MM.1S (cell line): ENCODE results near the gene CRACDL.

Source experiments
- EZH2 ChIP-seq: fragments of 300-600 bp; sonication (generic); optimal IDR thresholded peaks from 2 replicates; pipeline ENCODE3; 2017; ENCODE audit warnings: low read depth, mild to moderate bottlenecking, antibody characterized with exemption, low read length, mixed read lengths
- EZH2phosphoT487 ChIP-seq: fragments of 300-600 bp; sonication (generic); IDR thresholded peaks from 2 replicates; pipeline ENCODE4 v1.6.1; 2018; ENCODE audit warnings: antibody characterized with exemption, low read length
- TF ChIP-seq, protein P1 (sequence below): fragments of 300-600 bp; sonication (generic); IDR thresholded peaks from 2 replicates; pipeline ENCODE4 v1.5.1; 2016; ENCODE audit warnings: antibody characterized with exemption, low read length, mixed read lengths

DNA sequence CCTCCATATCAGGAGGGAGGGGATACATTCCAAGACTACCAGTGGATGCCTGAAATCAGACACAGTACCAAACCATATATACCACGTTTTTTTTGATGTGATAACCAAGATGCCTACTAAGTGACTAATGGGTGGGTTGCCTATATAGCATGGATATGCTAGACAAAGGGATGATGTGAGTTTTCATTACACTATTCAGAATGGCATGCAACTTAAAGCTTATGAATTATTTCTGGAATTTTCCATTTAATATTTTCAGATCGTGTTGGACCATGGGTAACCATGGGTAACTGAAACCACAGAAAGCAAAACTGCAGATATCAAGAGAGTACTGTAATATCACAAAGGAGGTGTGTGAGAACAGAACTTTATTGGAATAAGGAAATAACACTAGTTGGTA, 39.6 kb upstream of the CRACDL start:
- TF ChIP-seq, protein P1, sequence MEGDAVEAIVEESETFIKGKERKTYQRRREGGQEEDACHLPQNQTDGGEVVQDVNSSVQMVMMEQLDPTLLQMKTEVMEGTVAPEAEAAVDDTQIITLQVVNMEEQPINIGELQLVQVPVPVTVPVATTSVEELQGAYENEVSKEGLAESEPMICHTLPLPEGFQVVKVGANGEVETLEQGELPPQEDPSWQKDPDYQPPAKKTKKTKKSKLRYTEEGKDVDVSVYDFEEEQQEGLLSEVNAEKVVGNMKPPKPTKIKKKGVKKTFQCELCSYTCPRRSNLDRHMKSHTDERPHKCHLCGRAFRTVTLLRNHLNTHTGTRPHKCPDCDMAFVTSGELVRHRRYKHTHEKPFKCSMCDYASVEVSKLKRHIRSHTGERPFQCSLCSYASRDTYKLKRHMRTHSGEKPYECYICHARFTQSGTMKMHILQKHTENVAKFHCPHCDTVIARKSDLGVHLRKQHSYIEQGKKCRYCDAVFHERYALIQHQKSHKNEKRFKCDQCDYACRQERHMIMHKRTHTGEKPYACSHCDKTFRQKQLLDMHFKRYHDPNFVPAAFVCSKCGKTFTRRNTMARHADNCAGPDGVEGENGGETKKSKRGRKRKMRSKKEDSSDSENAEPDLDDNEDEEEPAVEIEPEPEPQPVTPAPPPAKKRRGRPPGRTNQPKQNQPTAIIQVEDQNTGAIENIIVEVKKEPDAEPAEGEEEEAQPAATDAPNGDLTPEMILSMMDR = no peak
- TF ChIP-seq EZH2phosphoT487 = no peak
- TF ChIP-seq EZH2 = no peak
